HG03103 (cell line): Measurements from ENCODE around the gene SOX18.

Source experiments
- ATAC-seq: cut with Tn5 transposase; IDR thresholded peaks from one replicate; pipeline ENCODE4 v1.9.1; 2021; ENCODE audit warnings: low read depth; ENCODE audit not compliant: unreplicated experiment

Gene SOX18

GRCh38 chr20:64053841-64054661 is 4.6 kb upstream of the SOX18 start:
- no peak for ATAC-seq

GRCh38 chr20:64052987-64053840 is 3.8 kb upstream of the SOX18 start:
- no peak for ATAC-seq

- ATAC-seq, result no peak
Measured at GRCh38 chr20:64052326-64052722, 2.9 kb upstream of the SOX18 start.

- ATAC-seq, result no peak
Measured at GRCh38 chr20:64051561-64052325, 2.3 kb upstream of the SOX18 start.

GRCh38 chr20:64051033-64051452 is 1.6 kb upstream of the SOX18 start:
- no peak for ATAC-seq

GRCh38 chr20:64050261-64051032 is 1.0 kb upstream of the SOX18 start:
- no peak for ATAC-seq

GRCh38 chr20:64049878-64050260 is 430 bp upstream of the SOX18 start:
- ATAC-seq, result no peak

- no peak for ATAC-seq
Measured at GRCh38 chr20:64048402-64049044, 916 bp downstream of the SOX18 start.

GRCh38 chr20:64047968-64048401 is 1.5 kb downstream of the SOX18 start:
- ATAC-seq, result no peak

- ATAC-seq, result no peak
Measured at GRCh38 chr20:64047046-64047389, 2.4 kb downstream of the SOX18 start.

- ATAC-seq, result no peak
Measured at GRCh38 chr20:64045346-64046011, 4.0 kb downstream of the SOX18 start.

GRCh38 chr20:64044484-64045247 is 4.8 kb downstream of the SOX18 start:
- no peak for ATAC-seq

GRCh38 chr20:64043768-64044167 is 5.7 kb downstream of the SOX18 start:
- ATAC-seq, result no peak

GRCh38 chr20:64042054-64042781 is 7.2 kb downstream of the SOX18 start:
- no peak for ATAC-seq

GRCh38 chr20:64041781-64042053 is 7.7 kb downstream of the SOX18 start:
- ATAC-seq, result no peak

GRCh38 chr20:64041040-64041780 is 8.2 kb downstream of the SOX18 start:
- no peak for ATAC-seq

GRCh38 chr20:64040231-64041039 is 9.0 kb downstream of the SOX18 start:
- ATAC-seq, result no peak
